ENCODE data around the gene HBZ. TPM values are rescaled to one million over a fixed set of nuclear protein-coding genes. Genes with fewer than 3 reads are reported as not detected.

Gene HBZ
- total RNA-seq = not detected in 2 replicates

DNA sequence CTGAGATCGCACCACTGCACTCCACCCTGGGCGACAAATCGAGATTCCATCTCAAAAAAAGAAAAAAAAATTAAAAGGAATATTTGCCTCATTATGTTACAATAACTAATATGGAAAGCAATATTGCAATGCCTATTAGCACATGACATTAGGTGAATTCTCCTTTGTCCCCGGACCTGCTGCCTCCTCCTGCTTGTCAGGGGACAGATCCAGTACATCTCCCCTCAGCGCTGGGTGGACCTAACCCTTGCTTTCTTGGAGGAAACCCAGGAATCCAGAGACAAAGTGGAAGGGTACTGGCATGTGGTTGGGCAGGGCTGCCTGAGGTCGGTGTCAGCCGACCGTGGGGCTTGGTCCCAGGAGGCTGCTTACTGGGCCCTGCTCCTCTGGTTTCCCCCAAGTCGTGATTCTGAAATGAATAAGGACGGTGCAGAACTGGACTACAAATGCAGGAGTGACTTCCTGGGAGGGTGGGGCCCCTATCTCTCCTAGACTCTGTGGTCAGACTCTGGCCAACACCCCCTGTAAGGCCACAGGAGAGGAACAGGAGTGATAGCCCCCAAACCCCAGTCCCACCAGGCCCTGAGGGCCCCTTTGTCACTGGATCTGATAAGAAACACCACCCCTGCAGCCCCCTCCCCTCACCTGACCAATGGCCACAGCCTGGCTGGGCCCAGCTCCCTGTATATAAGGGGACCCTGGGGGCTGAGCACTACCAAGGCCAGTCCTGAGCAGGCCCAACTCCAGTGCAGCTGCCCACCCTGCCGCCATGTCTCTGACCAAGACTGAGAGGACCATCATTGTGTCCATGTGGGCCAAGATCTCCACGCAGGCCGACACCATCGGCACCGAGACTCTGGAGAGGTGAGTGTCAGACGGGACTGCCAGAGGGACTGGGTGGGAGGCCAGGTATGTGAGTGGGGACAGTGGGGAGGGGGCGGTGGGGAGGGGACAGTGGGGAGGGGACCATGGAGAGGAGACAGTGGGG, at the start of gene HBZ:
TSS of gene HBZ (plus strand) at position 504 of the 988 bp plus-strand sequence. CDS start at position 770, 266 bp downstream.
- no peak within 1 kb of the TSS for H3K4me3 ChIP-seq (ENCODE audit: low read depth, low read length)
- no peaks in the 10 kb centered on the region for H3K36me3 ChIP-seq (ENCODE audit: control insufficient read depth, insufficient read depth, low read length)
- H3K27me3 ChIP-seq (ENCODE audit: control insufficient read depth, insufficient read depth, low read length) = peaks cover 14% of the 10 kb centered on the region
- DNase-seq (ENCODE audit: low read depth) = no peak
- TF ChIP-seq, protein P1, sequence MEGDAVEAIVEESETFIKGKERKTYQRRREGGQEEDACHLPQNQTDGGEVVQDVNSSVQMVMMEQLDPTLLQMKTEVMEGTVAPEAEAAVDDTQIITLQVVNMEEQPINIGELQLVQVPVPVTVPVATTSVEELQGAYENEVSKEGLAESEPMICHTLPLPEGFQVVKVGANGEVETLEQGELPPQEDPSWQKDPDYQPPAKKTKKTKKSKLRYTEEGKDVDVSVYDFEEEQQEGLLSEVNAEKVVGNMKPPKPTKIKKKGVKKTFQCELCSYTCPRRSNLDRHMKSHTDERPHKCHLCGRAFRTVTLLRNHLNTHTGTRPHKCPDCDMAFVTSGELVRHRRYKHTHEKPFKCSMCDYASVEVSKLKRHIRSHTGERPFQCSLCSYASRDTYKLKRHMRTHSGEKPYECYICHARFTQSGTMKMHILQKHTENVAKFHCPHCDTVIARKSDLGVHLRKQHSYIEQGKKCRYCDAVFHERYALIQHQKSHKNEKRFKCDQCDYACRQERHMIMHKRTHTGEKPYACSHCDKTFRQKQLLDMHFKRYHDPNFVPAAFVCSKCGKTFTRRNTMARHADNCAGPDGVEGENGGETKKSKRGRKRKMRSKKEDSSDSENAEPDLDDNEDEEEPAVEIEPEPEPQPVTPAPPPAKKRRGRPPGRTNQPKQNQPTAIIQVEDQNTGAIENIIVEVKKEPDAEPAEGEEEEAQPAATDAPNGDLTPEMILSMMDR (IDR thresholded peaks at IDR 0.05; ENCODE audit: insufficient read depth, low read length, poor library complexity, severe bottlenecking) = no peak

GRCh38 chr16:104355-104754, 48.1 kb upstream of the HBZ start:
- TF ChIP-seq, protein P1 (IDR thresholded peaks at IDR 0.05; ENCODE audit: insufficient read depth, low read length, poor library complexity, severe bottlenecking) = no peak
- H3K27me3 ChIP-seq (ENCODE audit: control insufficient read depth, insufficient read depth, low read length) = no peaks in the 10 kb centered on the region
- peaks cover 4% of the 10 kb centered on the region for H3K36me3 ChIP-seq (ENCODE audit: control insufficient read depth, insufficient read depth, low read length)
- H3K4me3 ChIP-seq (ENCODE audit: low read depth, low read length) = no peak overlapping the region
- DNase-seq (ENCODE audit: low read depth) = no peak

GRCh38 chr16:104928-105327, 47.5 kb upstream of the HBZ start:
- Histone ChIP-seq H3K27me3 (ENCODE audit: control insufficient read depth, insufficient read depth, low read length) (no peaks in the 10 kb centered on the region), H3K4me3 (ENCODE audit: low read depth, low read length) (no peak overlapping the region), H3K36me3 (ENCODE audit: control insufficient read depth, insufficient read depth, low read length) (peaks cover 4% of the 10 kb centered on the region)
- TF ChIP-seq, protein P1 (IDR thresholded peaks at IDR 0.05; ENCODE audit: insufficient read depth, low read length, poor library complexity, severe bottlenecking) = no peak
- DNase-seq (ENCODE audit: low read depth) = no peak

GRCh38 chr16:105521-105920, 46.9 kb upstream of the HBZ start:
- H3K36me3 ChIP-seq (ENCODE audit: control insufficient read depth, insufficient read depth, low read length) = peaks cover 4% of the 10 kb centered on the region
- no peak for DNase-seq (ENCODE audit: low read depth)
- no peak overlapping the region for H3K4me3 ChIP-seq (ENCODE audit: low read depth, low read length)
- TF ChIP-seq, protein P1 (IDR thresholded peaks at IDR 0.05; ENCODE audit: insufficient read depth, low read length, poor library complexity, severe bottlenecking) = no peak
- no peaks in the 10 kb centered on the region for H3K27me3 ChIP-seq (ENCODE audit: control insufficient read depth, insufficient read depth, low read length)

DNA sequence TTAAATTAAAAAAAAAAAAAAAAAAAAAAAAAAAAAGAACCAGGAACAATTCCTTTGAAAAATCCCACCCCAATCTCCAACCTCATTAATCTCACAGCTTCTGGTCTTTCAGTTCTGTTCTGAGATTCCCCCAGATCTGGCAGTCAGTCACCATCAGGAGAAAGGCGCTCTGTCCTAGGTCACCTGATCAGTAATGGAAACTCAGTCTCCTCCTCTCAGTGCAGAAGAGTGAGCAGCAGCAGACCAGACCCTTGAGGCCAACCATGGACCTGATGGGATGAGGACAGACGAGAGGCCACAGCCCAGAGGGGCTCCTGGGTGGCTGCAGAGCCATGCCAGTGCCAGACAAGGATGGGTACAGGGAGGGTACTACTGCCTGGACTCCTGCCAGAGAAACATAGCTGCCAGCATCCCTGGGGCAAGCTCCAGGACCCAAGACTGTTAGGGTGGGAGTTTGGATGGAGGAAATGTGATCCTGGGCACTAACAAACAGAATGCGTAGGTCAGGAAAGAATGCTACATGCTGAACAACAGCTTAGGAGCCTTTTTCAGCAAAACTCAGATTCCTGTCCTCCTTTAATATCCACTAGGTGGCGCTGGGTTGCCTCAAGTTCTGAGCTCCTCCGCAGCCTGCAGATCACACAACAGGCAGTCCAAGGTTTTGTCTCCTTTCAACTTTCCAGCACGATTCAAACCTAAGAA, 45.7 kb upstream of the HBZ start:
- H3K4me3 ChIP-seq (ENCODE audit: low read depth, low read length) = no peak overlapping the region
- H3K27me3 ChIP-seq (ENCODE audit: control insufficient read depth, insufficient read depth, low read length) = no peaks in the 10 kb centered on the region
- DNase-seq (ENCODE audit: low read depth) = peak; percentile 34
- TF ChIP-seq, protein P1 (IDR thresholded peaks at IDR 0.05; ENCODE audit: insufficient read depth, low read length, poor library complexity, severe bottlenecking) = peak; percentile 82
- peaks cover 4% of the 10 kb centered on the region for H3K36me3 ChIP-seq (ENCODE audit: control insufficient read depth, insufficient read depth, low read length)

Measured in kidney epithelial cell (primary cell).